ENCODE results near the gene MACROH2A1.

- TF ChIP-seq, protein P1, sequence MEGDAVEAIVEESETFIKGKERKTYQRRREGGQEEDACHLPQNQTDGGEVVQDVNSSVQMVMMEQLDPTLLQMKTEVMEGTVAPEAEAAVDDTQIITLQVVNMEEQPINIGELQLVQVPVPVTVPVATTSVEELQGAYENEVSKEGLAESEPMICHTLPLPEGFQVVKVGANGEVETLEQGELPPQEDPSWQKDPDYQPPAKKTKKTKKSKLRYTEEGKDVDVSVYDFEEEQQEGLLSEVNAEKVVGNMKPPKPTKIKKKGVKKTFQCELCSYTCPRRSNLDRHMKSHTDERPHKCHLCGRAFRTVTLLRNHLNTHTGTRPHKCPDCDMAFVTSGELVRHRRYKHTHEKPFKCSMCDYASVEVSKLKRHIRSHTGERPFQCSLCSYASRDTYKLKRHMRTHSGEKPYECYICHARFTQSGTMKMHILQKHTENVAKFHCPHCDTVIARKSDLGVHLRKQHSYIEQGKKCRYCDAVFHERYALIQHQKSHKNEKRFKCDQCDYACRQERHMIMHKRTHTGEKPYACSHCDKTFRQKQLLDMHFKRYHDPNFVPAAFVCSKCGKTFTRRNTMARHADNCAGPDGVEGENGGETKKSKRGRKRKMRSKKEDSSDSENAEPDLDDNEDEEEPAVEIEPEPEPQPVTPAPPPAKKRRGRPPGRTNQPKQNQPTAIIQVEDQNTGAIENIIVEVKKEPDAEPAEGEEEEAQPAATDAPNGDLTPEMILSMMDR (conservative IDR thresholded peaks at IDR 0.05): no peak
- no peak for TF ChIP-seq ZFX (IDR thresholded peaks at IDR 0.05)
These were observed 937 bp upstream of the MACROH2A1 start for GRCh38 chr5:135399794-135400542.
